PC-3 (cell line): Measurements from ENCODE around the gene PSMC6. TPM values are rescaled to one million over a fixed set of nuclear protein-coding genes. Genes with fewer than 3 reads are reported as not detected.

Experiments
- ATAC-seq: fragments of 200-7000 bp; cut with Tn5 transposase; 2 replicates; pipeline ENCODE4 v1.9.1; 2020; ENCODE audit warnings: mild to moderate bottlenecking, moderate library complexity
- BruUV-seq: library from RNA; stranded (reverse); fragments of 400-500 nt; replicated peaks from 2 replicates; lab custom pipeline; 2021; lab: Mats Ljungman, UMichigan
- CTCF ChIA-PET: fragments of 300-600 bp; sonication (Branson Sonifier 250); formaldehyde crosslinking; loops from one replicate; lab custom pipeline; 2022; ENCODE audit warnings: antibody characterized with exemption; lab: Charles Lee
- POLR2A ChIA-PET: fragments of 300-600 bp; sonication (Branson Sonifier 250); formaldehyde crosslinking; loops from one replicate; lab custom pipeline; 2022; ENCODE audit warnings: antibody characterized with exemption; ENCODE audit not compliant: unreplicated experiment; lab: Charles Lee
- DNase-seq: peaks from one replicate; pipeline ENCODE4 v3.0.0-alpha.2; 2015
- H2AFZ ChIP-seq: fragments of 300-600 bp; sonication (generic); 2 replicates; pipeline ENCODE4 v1.6.0; 2016; ENCODE audit warnings: antibody characterized with exemption, low read length
- H3F3A ChIP-seq: fragments of 300-600 bp; sonication (generic); one replicate; pipeline ENCODE4 v1.6.0; 2017; ENCODE audit warnings: antibody characterized with exemption, low read length, control low read depth, mild to moderate bottlenecking; ENCODE audit not compliant: unreplicated experiment
- H3K27ac ChIP-seq: fragments of 300-600 bp; sonication (generic); 2 replicates; pipeline ENCODE4 v1.5.1; 2016; ENCODE audit warnings: mild to moderate bottlenecking, low read length
- H3K27me3 ChIP-seq: fragments of 300-600 bp; sonication (generic); 2 replicates; pipeline ENCODE4 v1.6.1; 2016; ENCODE audit warnings: low read length, mixed read lengths
- H3K36me3 ChIP-seq: fragments of 300-600 bp; sonication (generic); 2 replicates; pipeline ENCODE4 v1.6.1; 2016; ENCODE audit warnings: low read depth, mixed run types, low read length, mixed read lengths
- H3K4me1 ChIP-seq: fragments of 300-600 bp; sonication (generic); 2 replicates; pipeline ENCODE4 v1.5.1; 2016; ENCODE audit warnings: low read length; ENCODE audit not compliant: insufficient read depth
- H3K4me2 ChIP-seq: fragments of 300-600 bp; sonication (generic); 2 replicates; pipeline ENCODE4 v1.6.0; 2016; ENCODE audit warnings: low read length
- H3K4me3 ChIP-seq: fragments of 300-600 bp; sonication (generic); 2 replicates; pipeline ENCODE4 v1.5.1; 2016; ENCODE audit warnings: mild to moderate bottlenecking, low read length, mixed read lengths
- H3K79me2 ChIP-seq: fragments of 300-600 bp; sonication (generic); 2 replicates; pipeline ENCODE4 v1.6.1; 2017; ENCODE audit warnings: low read length, mixed read lengths
- H3K9ac ChIP-seq: fragments of 300-600 bp; sonication (generic); 2 replicates; pipeline ENCODE4 v1.6.0; 2016; ENCODE audit warnings: mild to moderate bottlenecking, low read length
- H3K9me2 ChIP-seq: fragments of 300-600 bp; sonication (generic); replicated peaks from 2 replicates; pipeline ENCODE4 v1.6.1; 2016; ENCODE audit warnings: mixed run types, low read length, mixed read lengths
- H3K9me3 ChIP-seq: fragments of 300-600 bp; sonication (generic); 2 replicates; pipeline ENCODE4 v1.6.1; 2016; ENCODE audit warnings: low read length, mixed read lengths
- H4K20me1 ChIP-seq: fragments of 300-600 bp; sonication (generic); 2 replicates; pipeline ENCODE4 v1.6.1; 2016; ENCODE audit warnings: low read length, mixed read lengths
- CTCF ChIP-seq: fragments of 300-600 bp; sonication (generic); conservative IDR thresholded peaks from 2 replicates; pipeline ENCODE4 v1.5.1; 2017; ENCODE audit warnings: antibody characterized with exemption, low read depth, mild to moderate bottlenecking, low read length
- EZH2 ChIP-seq: fragments of 300-600 bp; sonication (generic); IDR thresholded peaks from one replicate; pipeline ENCODE4 v1.6.1; 2017; ENCODE audit warnings: antibody characterized with exemption, mild to moderate bottlenecking, low read length; ENCODE audit not compliant: unreplicated experiment
- EZH2phosphoT487 ChIP-seq: fragments of 300-600 bp; sonication (generic); IDR thresholded peaks from 2 replicates; pipeline ENCODE4 v1.6.1; 2018; ENCODE audit warnings: mild to moderate bottlenecking, antibody characterized with exemption, low read length, borderline replicate concordance
- intact Hi-C: fragments of 100-400 bp; cut with micrococcal nuclease; formaldehyde crosslinking; loops from 2 replicates; pipeline ENCODE4 v1.9.0; 2023
- total RNA-seq: library from RNA; depleted of rRNA; stranded (reverse); fragments of >200 nt; gene quantifications from 2 replicates; pipeline ENCODE4 v1.2.3, GENCODE V29; 2014

The PSMC6 gene
- total RNA-seq, 1 experiment from 2014 or later: 232 TPM

GRCh38 chr14:52729585-52729924 lies 22.6 kb downstream of the PSMC6 start:
- no peak for TF ChIP-seq EZH2phosphoT487
- TF ChIP-seq EZH2: no peak
- TF ChIP-seq CTCF: no peak
- Histone ChIP-seq H3F3A (no peaks in the 10 kb centered on the region), H3K27me3 (no peaks in the 10 kb centered on the region), H4K20me1 (no peaks in the 10 kb centered on the region; the same call in 1 of the 2 replicates), H3K36me3 (peaks cover 24% of the 10 kb centered on the region), H3K4me1 (no peaks in the 10 kb centered on the region; the same call in 1 of the 2 replicates), H3K27ac (peak overlapping the region; percentile 19), H3K4me2 (peak overlapping the region; percentile 69), H3K79me2 (peaks cover 44% of the 10 kb centered on the region), H3K4me3 (peak overlapping the region; percentile 39), H3K9me2 (no peaks in the 10 kb centered on the region), H3K9me3 (no peaks in the 10 kb centered on the region), H3K9ac (peak overlapping the region; percentile 17; the same call in 1 of the 2 replicates), H2AFZ (no peak overlapping the region)
- intact Hi-C loops: loop anchor here (1.0 to 10.0 kb wide), 3 partner anchors 22 to 177 kb away; partner anchors contain the start of genes GPR137C, PSMC6 and TXNDC16
- DNase-seq (no peak), ATAC-seq (no peak)
- ChIA-PET POLR2A (interaction anchor here (0.5 to 1.1 kb wide), 6 partner anchors 8 to 1665 kb away, joined by 3 to 11 read pairs (median 4); no protein-coding TSS in a partner anchor), CTCF (interaction anchor here (0.6 to 1.1 kb wide), 3 partner anchors 9 to 34 kb away, joined by 5 to 6 read pairs (median 6); no protein-coding TSS in a partner anchor)
- BruUV-seq: no TSS peak

GRCh38 chr14:52729925-52730708 lies 23.1 kb downstream of the PSMC6 start, which contains the start of gene STYX:
STYX (plus strand) TSS chr14:52730166; CDS start chr14:52730475, 309 bp downstream.
- Histone ChIP-seq H3K9me2 (no peaks in the 10 kb centered on the region), H3K27ac (peak within 1 kb of the TSS; percentile 19), H3K79me2 (peaks cover 44% of the 10 kb centered on the region), H3F3A (no peaks in the 10 kb centered on the region), H3K4me3 (peak within 1 kb of the TSS; percentile 80), H3K27me3 (no peaks in the 10 kb centered on the region), H3K4me2 (peak within 1 kb of the TSS; percentile 87), H3K36me3 (peaks cover 18% of the 10 kb centered on the region), H3K9ac (peak within 1 kb of the TSS; percentile 89), H4K20me1 (no peaks in the 10 kb centered on the region), H3K4me1 (no peaks in the 10 kb centered on the region; the same call in 1 of the 2 replicates), H2AFZ (peak within 1 kb of the TSS; percentile 75), H3K9me3 (no peaks in the 10 kb centered on the region)
- peak; percentile 96 for ATAC-seq
- ChIA-PET CTCF (interaction anchor here (0.6 to 1.1 kb wide), 3 partner anchors 8 to 34 kb away, joined by 5 to 6 read pairs (median 6); no protein-coding TSS in a partner anchor), POLR2A (interaction anchor here (0.5 to 1.1 kb wide), 6 partner anchors 9 to 1664 kb away, joined by 3 to 8 read pairs (median 4); no protein-coding TSS in a partner anchor)
- TSS peak; percentile 56 for BruUV-seq
- TF ChIP-seq EZH2phosphoT487: no peak
- TF ChIP-seq EZH2: no peak
- no peak for TF ChIP-seq CTCF
- intact Hi-C loops: loop anchor here (1.0 to 10.0 kb wide), 6 partner anchors 23 to 221 kb away; partner anchors contain the start of genes FERMT2, GNPNAT1, GPR137C and PSMC6
- DNase-seq: peak; percentile 99
